ENCODE measurements around the gene ITPKA. TPM values are rescaled to one million over a fixed set of nuclear protein-coding genes. Genes with fewer than 3 reads are reported as not detected.

Gene ITPKA
- total RNA-seq, 1 donor from 2014 or later = 0.39 TPM

DNA sequence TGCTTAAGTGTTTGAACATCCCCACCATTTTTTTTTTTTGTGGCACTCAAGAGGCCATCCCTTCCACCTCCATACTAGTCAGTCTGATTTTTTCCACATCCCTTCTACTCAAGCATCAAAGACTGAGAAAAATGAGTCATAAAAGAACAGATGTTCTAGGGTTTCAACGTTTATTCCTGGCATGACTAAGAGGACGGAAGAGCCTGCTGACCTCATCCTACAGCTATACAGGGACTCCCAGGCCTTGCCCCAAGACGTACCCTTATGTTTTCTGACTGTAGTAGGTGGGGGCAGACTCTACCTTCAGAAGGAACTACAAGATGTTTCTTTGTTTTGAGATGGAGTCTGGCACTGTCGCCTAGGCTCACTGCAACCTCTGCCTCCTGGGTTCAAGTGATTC, 3.3 kb upstream of the ITPKA start:
- no peak for DNase-seq

DNA sequence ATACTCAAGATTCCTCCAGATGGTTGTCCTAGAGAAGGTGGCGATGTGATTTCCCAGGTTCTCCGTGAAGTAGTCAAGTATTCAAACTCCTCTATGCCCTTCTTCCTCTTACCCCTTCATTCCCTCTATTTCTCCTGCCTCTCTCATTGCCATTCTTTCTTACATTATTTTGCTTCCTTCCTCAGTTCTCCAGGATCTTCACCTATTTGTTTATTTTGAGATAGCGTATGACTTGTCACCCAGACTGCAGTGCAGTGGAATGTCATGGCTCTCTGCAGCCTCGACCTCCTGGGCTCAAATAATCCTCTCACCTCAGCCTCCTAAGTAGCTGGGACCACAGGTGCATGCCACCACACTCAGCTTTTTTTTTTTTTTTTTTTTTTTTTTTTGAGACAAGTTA, 1.8 kb upstream of the ITPKA start:
- DNase-seq = no peak

DNA sequence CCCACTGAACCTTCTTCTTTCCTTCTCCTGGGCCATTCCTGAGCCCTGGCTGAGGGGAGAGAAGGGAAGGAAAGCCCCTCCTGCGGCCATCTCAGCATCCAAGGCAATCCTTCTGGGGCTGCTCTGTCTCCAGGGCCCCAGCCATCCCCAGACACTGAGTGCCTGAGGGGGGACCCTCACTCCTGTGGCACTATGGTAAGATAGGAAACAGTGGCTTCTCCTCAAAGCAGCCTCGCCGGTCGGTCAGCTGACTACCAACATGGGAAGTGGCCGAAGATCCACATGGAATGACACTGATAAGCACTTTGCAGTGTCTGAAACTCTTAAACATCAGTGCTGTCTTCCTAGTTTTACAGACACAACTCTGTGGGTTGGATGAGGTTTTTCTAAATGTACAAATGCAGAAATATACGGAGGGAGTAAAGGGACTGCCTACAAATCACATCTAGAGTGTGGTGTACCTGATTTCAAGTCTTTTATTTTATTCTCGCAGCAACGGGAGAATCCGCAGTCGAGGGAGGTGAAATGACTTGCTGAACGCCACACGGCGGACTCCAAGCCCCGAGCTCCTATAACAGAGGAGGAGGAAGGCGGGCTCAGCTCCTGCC, 973 bp upstream of the ITPKA start:
- no peak for DNase-seq

DNA sequence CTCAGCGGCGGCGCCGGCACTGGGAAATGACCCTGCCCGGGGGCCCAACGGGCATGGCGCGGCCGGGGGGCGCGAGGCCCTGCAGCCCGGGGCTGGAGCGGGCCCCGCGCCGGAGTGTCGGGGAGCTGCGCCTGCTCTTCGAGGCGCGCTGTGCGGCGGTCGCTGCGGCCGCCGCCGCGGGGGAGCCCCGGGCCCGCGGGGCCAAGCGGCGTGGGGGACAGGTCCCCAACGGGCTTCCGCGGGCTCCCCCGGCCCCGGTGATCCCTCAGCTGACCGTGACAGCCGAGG, 172 bp downstream of the ITPKA start:
- no peak for DNase-seq

DNA sequence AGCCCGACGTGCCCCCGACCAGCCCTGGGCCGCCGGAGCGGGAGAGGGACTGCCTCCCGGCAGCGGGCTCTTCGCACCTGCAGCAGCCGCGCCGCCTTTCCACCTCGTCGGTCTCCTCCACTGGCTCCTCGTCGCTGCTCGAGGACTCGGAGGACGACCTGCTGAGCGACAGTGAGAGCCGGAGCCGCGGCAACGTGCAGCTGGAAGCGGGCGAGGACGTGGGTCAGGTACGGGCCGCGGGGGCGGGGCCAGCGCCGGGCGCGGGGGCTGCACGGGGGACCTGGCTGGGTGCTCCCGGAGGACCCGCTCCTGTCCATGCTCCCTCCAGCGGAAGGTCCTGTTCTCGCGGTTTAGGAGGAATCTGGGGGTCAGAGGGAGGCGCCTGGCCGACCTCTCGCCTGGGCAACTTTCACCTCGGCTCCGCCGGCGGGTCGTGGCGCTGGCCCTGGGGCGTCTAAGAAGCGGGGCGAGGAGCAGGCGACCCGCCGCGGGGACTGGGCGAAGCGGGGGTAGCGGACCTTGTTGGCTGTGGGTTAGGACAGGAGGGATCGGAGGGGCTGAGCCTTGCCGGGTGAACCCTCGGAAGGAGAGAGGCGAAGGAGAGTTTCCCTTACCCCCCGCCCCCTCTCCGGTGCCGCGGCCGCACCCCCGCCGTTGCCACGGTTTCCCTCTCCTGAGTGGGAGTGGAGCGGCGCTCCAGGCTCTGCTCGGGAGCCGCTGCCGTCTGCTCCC, 682 bp downstream of the ITPKA start:
- DNase-seq = no peak

DNA sequence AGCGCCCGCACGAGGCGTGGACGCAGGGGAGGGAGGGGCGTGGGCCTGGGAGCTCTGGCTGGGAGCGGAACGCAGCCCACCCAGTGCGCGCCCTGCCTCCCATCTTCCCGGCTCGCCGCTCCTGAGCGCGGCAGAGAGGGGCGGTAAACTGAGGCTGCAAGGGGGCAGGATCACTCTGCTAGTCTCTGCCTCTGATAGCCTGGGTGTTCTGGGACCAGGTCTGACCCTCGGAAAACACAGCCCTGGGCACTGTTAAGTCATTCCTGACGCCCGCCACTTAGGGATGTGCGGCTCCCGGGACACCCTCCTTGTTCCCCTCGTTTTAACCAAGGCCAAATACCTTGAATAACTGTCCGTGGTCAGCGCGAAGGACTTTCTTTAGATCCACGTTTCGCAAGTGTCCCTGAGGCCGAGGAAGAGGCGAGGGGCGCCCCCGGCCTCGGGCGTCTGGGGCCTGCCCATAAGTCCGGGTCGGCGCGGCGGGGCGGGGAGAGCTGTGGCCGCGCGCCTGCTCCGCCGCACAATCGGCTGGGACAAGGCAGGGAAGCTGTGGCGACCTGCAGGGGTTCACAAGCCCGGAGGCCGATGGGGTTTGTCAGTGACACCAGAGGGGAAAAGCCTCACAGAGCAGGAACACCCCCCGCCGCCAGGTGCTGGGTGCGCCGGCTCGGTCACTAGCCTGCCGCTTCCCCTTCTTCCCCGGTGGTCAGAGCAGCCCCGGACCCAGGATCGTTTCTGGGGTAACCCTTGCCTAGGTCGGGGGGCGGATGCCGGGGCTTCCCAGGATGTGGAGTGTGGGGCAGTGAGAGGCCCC, 1.5 kb downstream of the ITPKA start:
- no peak for DNase-seq

DNA sequence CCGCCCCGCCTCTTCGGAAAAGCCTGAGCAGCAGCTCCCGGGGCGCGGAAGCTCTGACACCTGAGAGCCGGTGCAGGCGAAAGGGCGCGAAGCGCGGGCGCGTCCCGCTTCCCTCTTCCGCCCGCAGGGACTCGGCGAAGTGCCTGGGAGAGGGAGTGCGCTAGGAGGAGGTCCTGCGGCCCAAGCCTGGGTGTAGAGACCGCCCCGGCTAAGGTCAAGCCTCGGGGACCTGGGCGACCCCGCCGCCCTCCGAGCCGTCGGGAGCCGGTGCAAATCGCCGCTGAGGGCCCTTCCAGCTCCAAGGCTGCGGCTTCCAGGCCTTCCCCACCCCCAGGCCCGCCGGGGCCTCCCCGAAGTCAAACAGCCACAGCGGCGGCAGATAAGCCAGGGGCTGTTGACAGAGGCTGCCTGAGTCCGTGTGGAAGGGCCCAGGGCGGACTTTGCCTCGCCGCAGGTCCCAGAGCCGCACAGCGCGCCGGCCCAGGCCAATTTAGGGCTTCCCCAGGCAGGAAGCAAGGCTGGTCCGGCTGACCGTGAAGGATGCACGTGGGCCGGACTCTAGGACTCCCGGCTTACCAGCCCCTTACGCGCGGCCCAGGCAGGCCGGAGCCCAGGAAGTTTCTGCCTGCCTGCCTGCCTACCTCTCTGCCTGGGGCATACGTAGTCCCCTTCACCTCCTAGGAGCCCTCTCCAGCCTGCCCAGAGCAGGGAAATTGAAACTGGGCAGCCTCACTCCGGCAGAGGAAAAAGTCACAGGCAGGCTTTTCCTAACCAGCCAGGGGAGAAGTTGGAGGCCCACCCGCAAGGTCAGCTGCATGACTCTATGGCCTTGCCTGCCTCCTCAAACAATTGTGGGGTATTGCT, 2.3 kb downstream of the ITPKA start:
- no peak for DNase-seq

DNA sequence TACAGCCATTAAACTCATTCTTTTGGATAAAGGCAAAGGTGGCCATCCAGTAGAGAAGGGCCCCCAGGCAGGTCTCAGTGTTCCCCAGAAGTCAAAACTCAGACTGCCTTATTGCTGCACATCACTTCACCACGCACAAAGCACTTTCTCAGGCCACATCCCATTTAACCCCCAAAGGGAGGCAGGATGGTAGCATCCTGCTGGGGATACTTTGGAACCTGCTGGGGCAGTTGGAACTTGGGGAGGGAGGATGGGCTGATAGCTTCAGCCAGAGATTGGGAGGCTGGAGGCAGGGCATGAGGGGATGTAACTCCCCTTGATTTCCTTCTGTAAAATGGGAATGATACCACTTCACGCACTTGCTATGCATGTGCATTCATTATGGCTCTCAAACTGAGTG, 5.0 kb downstream of the ITPKA start:
- DNase-seq = no peak

DNA sequence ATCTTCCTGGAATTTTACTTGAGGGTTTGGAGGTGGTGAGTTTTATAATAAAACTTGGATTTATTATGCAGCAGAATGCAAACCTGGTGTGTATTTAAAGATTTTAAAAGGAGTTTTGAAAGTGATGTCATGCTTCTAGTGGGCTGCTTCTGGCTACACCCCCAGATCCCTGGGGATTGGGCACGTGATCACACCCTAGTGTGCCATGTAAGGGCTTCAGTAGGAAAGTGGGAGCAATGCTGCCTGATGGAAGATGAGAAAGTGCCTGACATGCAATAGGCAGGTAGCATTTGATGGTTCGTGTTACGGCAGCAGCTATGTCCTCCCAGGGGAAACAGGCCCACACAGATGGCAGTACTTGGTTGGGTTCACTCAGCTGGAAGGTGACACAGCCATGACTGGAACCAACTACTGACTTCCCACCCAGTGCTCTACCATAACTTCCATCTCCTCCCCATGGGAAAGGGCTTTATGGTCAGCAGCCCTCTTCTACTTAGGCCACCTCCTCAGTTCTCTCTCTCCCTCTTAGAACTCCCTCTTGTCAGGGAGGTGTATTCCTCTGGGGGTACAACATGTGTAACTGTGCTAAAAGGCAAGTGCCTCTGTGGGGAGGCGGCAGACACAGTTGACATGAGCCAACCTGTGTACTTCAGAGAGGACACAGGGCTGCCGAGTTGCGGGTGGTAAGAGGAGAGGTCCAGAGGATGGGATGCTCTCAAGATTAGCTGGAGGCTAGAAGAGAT, 5.6 kb downstream of the ITPKA start:
- no peak for DNase-seq

DNA sequence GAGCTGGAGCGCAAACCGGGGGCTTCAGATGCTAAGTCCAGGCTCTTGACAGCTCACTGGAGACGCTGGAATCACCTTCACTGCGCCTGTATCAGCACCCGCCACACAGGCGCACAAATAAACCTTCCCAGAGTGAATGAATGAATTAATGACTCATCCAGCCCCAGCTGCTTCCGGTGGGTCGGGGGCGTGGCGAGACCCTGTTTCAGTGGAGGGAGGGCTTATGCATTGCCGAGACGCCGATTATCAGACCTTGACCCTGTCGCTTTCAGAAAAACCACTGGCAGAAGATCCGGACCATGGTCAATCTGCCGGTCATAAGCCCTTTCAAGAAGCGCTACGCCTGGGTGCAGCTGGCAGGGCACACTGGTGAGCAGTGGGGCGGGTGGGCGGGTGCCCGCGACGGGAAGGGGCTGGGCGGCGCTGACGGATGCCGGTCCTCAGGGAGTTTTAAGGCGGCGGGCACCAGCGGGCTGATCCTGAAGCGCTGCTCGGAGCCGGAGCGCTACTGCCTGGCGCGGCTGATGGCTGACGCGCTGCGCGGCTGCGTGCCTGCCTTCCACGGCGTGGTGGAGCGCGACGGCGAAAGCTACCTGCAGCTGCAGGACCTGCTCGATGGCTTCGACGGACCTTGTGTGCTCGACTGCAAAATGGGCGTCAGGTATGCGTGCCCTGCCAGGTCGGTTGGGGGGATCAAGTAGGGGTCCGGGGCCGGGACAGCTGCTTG, 7.7 kb downstream of the ITPKA start:
- no peak for DNase-seq

DNA sequence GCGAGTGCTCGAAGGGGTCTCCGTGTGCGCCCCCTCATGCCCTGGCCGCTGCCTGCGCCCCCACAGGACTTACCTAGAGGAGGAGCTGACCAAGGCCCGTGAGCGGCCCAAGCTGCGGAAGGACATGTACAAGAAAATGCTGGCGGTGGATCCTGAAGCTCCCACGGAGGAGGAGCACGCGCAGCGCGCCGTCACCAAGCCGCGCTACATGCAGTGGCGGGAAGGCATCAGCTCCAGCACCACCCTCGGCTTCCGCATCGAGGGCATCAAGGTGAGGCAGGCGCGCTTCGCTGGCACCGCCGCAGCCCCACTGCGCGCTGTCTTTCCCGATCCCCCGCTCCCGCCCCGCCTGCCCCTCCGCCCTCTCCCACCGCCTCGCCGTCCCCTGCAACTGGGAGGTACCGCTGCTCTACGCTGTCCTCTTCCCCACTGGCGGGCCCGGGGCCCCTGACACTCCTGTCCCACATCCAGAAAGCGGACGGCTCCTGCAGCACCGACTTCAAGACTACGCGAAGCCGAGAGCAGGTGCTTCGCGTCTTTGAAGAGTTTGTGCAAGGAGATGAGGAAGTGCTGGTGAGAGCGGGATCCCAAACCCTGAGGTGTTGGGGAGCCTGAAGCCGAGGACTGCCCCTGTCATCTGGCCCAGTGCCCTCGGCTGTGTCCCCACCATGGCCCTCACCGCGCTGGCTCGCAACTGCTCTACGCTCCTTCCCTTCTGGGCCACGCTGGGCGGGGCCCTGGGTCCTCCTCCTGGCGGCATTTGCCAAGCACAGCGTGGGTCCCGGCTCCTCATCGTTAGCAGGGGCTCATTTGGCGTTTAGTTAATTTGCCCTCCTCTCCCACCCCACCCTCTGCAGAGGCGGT, 8.5 kb downstream of the ITPKA start:
- no peak for DNase-seq

DNA sequence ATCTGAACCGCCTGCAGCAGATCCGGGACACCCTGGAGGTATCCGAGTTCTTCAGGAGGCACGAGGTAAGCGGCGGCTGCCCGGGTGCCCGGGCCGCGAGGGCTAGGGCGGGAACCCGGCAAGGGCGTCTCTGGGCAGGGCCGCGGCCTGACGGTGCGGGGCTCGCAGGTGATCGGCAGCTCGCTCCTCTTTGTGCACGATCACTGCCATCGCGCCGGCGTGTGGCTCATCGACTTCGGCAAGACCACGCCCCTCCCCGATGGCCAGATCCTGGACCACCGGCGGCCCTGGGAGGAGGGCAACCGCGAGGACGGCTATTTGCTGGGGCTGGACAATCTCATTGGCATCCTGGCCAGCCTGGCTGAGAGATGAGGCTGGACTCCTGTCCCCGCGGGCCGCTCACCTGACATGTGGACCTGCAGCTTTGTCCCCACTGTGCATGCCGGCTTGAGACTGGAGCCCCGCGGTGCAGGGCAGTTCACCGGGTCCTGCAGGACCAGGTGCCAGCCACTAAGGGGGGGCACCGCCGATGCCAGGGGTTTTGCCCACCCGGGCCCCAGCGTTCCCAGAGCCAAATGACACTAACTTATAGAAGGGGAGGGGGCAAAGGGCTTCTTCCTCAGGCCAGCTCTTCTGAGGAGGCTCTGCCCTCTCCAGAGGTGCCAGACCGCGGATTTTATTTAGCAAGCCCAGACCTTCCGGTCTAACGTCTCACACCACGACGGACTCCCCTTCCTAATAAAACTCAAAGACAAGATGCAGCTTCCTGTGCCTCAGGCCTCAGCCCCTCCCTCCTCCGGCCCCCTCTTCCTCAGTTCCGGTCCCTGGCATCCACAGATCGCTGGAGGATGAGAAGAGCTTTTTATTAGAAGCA, 9.4 kb downstream of the ITPKA start:
- DNase-seq = no peak

DNA sequence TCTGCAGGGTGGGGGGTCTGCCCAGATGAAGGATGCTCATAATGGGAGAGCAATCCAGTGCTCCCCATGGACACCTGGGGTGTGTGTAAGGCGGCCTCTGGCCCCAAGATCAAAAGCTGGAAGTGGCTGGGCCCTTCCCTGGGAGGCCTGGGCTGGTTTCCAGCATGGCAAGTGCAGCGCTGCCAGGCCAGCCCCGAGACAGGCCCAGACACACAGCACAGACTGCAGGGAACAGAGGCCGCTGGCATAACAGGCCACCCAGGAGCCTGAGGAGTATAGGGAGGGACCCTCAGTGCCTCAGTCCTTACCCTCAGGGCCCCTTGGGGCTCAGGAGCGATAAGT, 10.0 kb downstream of the ITPKA start:
- no peak for DNase-seq

DNA sequence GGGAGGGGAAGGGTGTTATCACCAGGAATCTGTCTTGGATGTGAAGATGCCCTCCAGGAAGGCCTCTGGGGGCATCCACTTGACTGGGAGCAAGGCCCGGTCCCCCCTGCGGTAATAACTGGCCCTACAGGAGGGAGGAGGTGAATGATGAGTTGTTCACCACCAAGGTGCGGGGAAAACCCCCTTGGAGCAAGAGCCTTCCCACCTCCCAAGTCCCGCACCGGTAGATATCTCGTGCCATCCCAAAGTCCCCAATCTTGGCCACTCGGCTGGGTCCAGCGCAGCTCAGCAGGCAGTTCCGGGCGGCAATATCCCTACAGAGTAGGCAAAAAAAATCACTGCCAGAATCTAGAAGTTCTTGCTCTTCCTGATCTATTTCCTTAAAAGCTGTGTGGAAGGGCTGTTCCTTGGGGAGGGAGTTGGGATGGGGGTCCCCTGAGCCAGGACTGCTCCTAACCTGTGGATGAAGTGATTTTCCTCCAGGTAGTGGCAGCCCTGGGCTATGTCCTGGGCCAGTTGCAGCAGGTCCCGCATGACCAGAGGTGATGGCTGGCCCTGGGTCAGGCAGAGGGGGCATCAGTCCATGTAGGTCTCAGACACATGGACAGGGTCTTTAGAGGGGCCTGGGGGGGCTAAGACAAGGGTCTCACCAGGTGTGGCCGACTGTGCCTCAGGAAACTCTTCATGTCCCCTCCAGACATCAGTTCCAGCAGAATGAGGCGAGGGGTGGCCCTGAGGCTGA, 11.2 kb downstream of the ITPKA start:
- no peak for DNase-seq

DNA sequence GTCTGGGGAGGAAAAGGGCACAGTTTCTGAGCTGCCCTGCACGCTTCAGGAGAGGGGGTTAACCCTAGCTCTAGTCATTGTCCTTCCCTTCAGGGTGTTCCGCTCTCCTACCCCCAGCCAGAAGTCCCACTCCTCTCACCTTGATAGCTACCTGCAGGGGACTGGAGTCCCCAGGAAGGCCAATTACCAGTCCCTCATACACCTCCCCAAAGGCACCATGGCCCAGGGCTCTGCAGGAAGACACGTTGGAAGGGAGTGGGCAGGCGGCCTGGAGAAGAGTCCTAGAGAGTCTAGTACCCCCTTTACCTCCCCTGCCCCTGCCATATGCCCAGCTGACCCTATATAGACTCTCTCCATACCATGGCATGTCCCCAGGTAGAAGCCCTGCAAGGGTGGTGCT, 12.1 kb downstream of the ITPKA start:
- no peak for DNase-seq

DNA sequence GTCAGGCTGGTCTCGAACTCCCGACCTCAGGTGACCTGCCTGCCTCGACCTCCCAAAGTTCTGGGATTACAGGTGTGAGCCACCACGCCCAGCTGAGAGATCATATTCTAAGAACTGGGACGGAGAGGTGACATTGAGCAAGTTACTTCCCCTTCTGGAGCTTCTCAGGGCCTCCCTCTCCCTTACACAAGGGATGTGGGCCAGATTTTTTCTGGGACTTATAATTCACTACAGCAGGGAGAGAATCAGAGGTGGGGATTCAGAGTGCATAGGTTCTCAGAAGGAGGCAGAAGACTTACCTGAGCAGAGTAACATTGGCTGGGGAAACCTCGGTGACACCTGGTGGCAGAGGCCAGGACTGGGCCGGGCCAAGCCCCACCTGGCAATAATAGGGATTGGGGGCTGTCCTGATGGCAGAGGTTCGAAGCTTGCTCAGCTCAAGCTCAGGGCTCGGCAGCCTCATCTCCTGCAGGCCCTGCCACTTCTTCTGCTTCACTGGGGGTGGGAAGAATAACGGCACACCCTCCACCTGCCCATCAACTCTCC, 13.2 kb downstream of the ITPKA start:
- DNase-seq = no peak

DNA sequence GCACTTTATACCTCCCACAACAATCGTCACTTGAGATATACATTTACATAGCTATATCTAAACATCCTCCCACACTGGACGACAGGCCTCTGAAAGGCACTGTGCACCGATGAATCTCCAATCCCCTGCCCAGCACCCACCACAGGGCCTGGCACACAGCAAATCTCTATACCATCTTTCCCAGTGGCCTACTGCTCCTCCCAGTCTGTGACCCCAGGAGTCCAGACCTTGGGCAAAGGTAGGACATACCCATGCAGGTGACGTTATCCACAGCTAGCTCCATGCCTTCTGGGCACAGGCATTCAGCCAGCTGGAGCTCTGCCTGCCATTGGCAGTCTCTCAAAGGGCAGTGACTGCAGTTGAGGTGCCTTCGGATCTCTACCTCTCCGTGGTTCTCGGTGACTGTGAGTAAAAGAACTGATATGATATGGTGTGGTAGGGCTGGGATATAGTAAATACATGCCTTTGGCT, 14.2 kb downstream of the ITPKA start:
- DNase-seq = no peak

DNA sequence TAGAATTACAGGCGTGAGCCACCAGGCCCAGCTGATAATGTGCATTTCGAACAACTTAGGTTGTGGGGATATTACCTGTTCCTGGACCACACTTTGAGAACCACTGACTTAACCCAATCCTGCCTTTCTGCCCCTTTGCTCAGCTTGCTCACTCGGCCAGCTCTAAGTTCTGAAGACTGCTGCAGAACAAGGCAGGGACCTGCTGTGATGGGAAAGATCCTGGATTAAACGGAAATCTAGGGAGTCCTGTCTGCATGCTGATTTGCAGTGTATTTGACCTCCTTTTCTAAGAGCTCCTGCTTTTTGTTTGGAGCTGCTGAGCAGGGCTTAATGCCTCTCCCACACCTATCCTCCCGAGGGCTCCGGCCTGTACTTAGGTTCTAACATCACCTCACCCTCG, 17.1 kb downstream of the ITPKA start:
- DNase-seq = no peak
